ENCODE results near the gene BZW1. TPM values are rescaled to one million over a fixed set of nuclear protein-coding genes. Genes with fewer than 3 reads are reported as not detected.

BZW1 gene
- total and polyA plus RNA-seq, 7 experiments from 2014 or later = 127 to 246 (median 162) TPM

DNA sequence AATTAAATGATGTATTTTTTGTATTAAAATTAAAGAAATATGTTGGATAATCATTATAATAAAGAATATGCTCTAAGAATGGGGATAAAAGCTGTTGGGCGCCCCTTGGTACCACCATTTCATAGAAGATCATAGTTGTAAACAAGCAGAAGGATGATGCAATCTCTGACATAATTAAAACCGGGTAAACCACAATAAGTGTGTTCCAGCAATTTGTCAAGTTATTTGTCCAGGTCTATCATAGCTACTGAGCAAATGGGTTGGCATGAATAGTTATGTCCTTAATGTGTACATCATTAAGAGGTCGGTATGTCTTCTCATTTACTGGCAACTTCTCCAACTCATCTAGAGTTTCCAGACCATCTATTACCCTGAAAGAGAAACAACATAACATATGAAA lies 59.4 kb downstream of the BZW1 start:
- H3K27ac Mint-ChIP-seq = peak overlapping the region in 1 of 9 donors; percentile 14
- no peaks in the 10 kb centered on the region for H3K27me3 Mint-ChIP-seq
- no peak overlapping the region for H3K4me3 ChIP-seq (ENCODE audit: low read length)
- peaks cover 0 to 21% (median 10%) of the 10 kb centered on the region in 7 donors for H3K4me1 Mint-ChIP-seq
- intact Hi-C loops (cut with micrococcal nuclease) = no loop called here
- peaks cover 0 to 3% of the 10 kb centered on the region in 2 donors for H3K4me1 ChIP-seq (ENCODE audit: control insufficient read depth in 2 of 2, insufficient read depth in 2 of 2, low read length in 2 of 2)
- H3K36me3 Mint-ChIP-seq = peaks cover 0 to 39% (median 11%) of the 10 kb centered on the region in 5 donors
- no peaks in the 10 kb centered on the region for H3K9me3 Mint-ChIP-seq
- POLR2A ChIA-PET = no interaction called here
- DNase-seq (no peak), ATAC-seq (no peak)
- no peak overlapping the region for H3K27ac ChIP-seq (ENCODE audit: low read depth, low read length)
- peaks cover 3 to 24% (median 7%) of the 10 kb centered on the region in 3 experiments for H3K36me3 ChIP-seq (ENCODE audit: control insufficient read depth in 2 of 3, insufficient read depth in 3 of 3, low read length in 3 of 3)
- no peak overlapping the region for H3K4me3 Mint-ChIP-seq
- H3K27me3 ChIP-seq (ENCODE audit: control insufficient read depth in 2 of 2, insufficient read depth in 2 of 2, low read length in 2 of 2) = no peaks in the 10 kb centered on the region
- H3K9me3 ChIP-seq (ENCODE audit: control insufficient read depth in 2 of 3, low read length in 3 of 3) = no peaks in the 10 kb centered on the region
- CTCF ChIA-PET = interaction anchor here (0.7 kb wide), 1 partner anchor 1571 kb away, joined by 3 read pairs; no protein-coding TSS in a partner anchor

- Histone ChIP-seq H3K4me1 (ENCODE audit: control insufficient read depth in 2 of 2, insufficient read depth in 2 of 2, low read length in 2 of 2) (peaks cover 0 to 3% of the 10 kb centered on the region in 2 donors), H3K9me3 (ENCODE audit: control insufficient read depth in 2 of 3, low read length in 3 of 3) (no peaks in the 10 kb centered on the region), H3K36me3 (ENCODE audit: control insufficient read depth in 2 of 3, insufficient read depth in 3 of 3, low read length in 3 of 3) (peaks cover 6 to 42% (median 7%) of the 10 kb centered on the region in 3 experiments), H3K27me3 (ENCODE audit: control insufficient read depth in 2 of 2, insufficient read depth in 2 of 2, low read length in 2 of 2) (no peaks in the 10 kb centered on the region), H3K27ac (ENCODE audit: low read depth, low read length) (no peak overlapping the region), H3K4me3 (ENCODE audit: low read length) (no peak overlapping the region)
- Mint-ChIP-seq H3K27me3 (no peaks in the 10 kb centered on the region), H3K4me3 (no peak overlapping the region), H3K36me3 (peaks cover 0 to 44% (median 11%) of the 10 kb centered on the region in 5 donors), H3K4me1 (peaks cover 0 to 19% (median 8%) of the 10 kb centered on the region in 7 donors), H3K27ac (no peak overlapping the region), H3K9me3 (no peaks in the 10 kb centered on the region)
- ATAC-seq (no peak), DNase-seq (no peak)
- POLR2A ChIA-PET = interaction anchor here (0.9 kb wide), 1 partner anchor 9 kb away, joined by 3 read pairs; the partner anchor contains the start of gene CLK1
- CTCF ChIA-PET = no interaction called here
- intact Hi-C loops (cut with micrococcal nuclease) = no loop called here
Measured at GRCh38 chr2:200873560-200873959, 61.9 kb downstream of the BZW1 start.

Other genes starting within 250 kb of the BZW1 start
- gene AOX1, start 225.9 kb upstream of the BZW1 start, total RNA-seq = under 1 TPM in 2 of 5 experiments, not detected in 3; 0.24 to 0.34 TPM
- under 1 TPM in 1 of 2 donors, not detected in 1; 0.54 TPM for gene AOX1, start 225.9 kb upstream of the BZW1 start, polyA plus RNA-seq
- gene CLK1, start 52.7 kb downstream of the BZW1 start, total RNA-seq = 100 to 1,000 TPM; 134 to 974 (median 502) TPM
- 10 to 100 TPM; 24.8 to 61.6 TPM for gene CLK1, start 52.7 kb downstream of the BZW1 start, polyA plus RNA-seq
- 10 to 100 TPM; 28.5 to 69.7 (median 49.1) TPM for gene PPIL3, start 77.2 kb downstream of the BZW1 start, total RNA-seq
- gene PPIL3, start 77.2 kb downstream of the BZW1 start, polyA plus RNA-seq = 10 to 100 TPM; 28.3 to 31.5 TPM
- gene NIF3L1, start 77.5 kb downstream of the BZW1 start, total RNA-seq = 10 to 100 TPM; 11.5 to 33.9 (median 31.4) TPM
- 10 to 100 TPM; 20.5 to 32.8 TPM for gene NIF3L1, start 77.5 kb downstream of the BZW1 start, polyA plus RNA-seq
- 10 to 100 TPM; 29.8 to 78.0 (median 56.2) TPM for gene ORC2, start 151.8 kb downstream of the BZW1 start, total RNA-seq
- 10 to 100 TPM in 1 of 2 donors, 1 to 10 TPM in 1; 9.7 to 10.0 TPM for gene ORC2, start 151.8 kb downstream of the BZW1 start, polyA plus RNA-seq